SU-DHL-6 (cell line): ENCODE results near the gene CCND2.

Experiments used
- CTCF ChIP-seq: fragments of 200-600 bp; sonication (generic); IDR thresholded peaks from one replicate; pipeline ENCODE4 v1.5.1; 2017; ENCODE audit warnings: antibody characterized with exemption, mild to moderate bottlenecking, low read length, moderate library complexity; ENCODE audit not compliant: insufficient read depth, poor library complexity, severe bottlenecking
- EZH2phosphoT487 ChIP-seq: fragments of 200-600 bp; sonication (generic), shearing (Covaris generic); conservative IDR thresholded peaks from 2 replicates; pipeline ENCODE4 v1.6.1; 2018; ENCODE audit warnings: mild to moderate bottlenecking, antibody characterized with exemption, low read length, moderate library complexity, mixed read lengths

DNA sequence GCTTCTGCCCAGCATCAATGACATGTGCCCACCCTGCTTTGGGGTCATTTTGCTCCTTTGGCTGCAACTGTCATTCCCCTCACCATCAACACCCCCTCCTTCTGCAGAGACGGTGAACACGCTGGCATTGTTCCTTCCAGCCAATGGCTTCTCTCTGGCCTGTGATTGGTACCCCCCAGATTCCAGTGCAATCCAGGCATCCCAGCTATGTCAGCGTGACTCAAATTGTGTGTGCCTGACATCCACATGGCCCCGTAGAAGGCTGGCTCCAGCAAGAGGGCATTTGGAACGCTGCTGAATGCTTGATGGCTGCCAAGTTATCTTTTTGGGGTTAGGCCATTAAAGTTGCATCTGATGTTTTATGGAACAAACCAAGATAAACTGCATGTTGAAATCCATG is 21.0 kb upstream of the CCND2 start:
- TF ChIP-seq CTCF (no peak), EZH2phosphoT487 (no peak)
